ENCODE measurements around the gene ANP32A. TPM values are rescaled to one million over a fixed set of nuclear protein-coding genes. Genes with fewer than 3 reads are reported as not detected.

The ANP32A gene
- polyA plus RNA-seq, 1 donor: 201 TPM

GRCh38 chr15:68800875-68801274, 19.8 kb downstream of the ANP32A start:
- H3K9me3 ChIP-seq (ENCODE audit: control insufficient read depth, low read depth, low read length): no peaks in the 10 kb centered on the region
- peaks cover 4% of the 10 kb centered on the region for H3K36me3 ChIP-seq (ENCODE audit: control insufficient read depth, insufficient read depth, low read length)
- no peak overlapping the region for H3K27ac ChIP-seq (ENCODE audit: low read length)
- WGBS (ENCODE audit: insufficient coverage, low lambda C conversion rate): no CpG with 5 or more reads among the region's 1 CpG
- no peaks in the 10 kb centered on the region for H3K27me3 ChIP-seq (ENCODE audit: control insufficient read depth, insufficient read depth, low read length)
- no peak overlapping the region for H3K4me3 ChIP-seq (ENCODE audit: low read length)
- peaks cover under 1% of the 10 kb centered on the region for H3K4me1 ChIP-seq (ENCODE audit: control insufficient read depth, insufficient read depth, low read length)
- no peak for DNase-seq

GRCh38 chr15:68798346-68799094, 22.2 kb downstream of the ANP32A start:
- WGBS (ENCODE audit: insufficient coverage, low lambda C conversion rate): no CpG with 5 or more reads among the region's 9 CpGs

GRCh38 chr15:68797599-68798345, 22.9 kb downstream of the ANP32A start:
- no peaks in the 10 kb centered on the region for H3K36me3 ChIP-seq (ENCODE audit: control insufficient read depth, insufficient read depth, low read length)
- no peaks in the 10 kb centered on the region for H3K27me3 ChIP-seq (ENCODE audit: control insufficient read depth, insufficient read depth, low read length)
- H3K4me1 ChIP-seq (ENCODE audit: control insufficient read depth, insufficient read depth, low read length): peaks cover 31% of the 10 kb centered on the region
- H3K4me3 ChIP-seq (ENCODE audit: low read length): no peak overlapping the region
- DNase-seq: no peak
- H3K9me3 ChIP-seq (ENCODE audit: control insufficient read depth, low read depth, low read length): no peaks in the 10 kb centered on the region
- no peak overlapping the region for H3K27ac ChIP-seq (ENCODE audit: low read length)
- WGBS (ENCODE audit: insufficient coverage, low lambda C conversion rate): no CpG with 5 or more reads among the region's 6 CpGs

More at GRCh38 chr15:68798346-68799094, 22.2 kb downstream of the ANP32A start:
- H3K4me1 ChIP-seq (ENCODE audit: control insufficient read depth, insufficient read depth, low read length): peaks cover 24% of the 10 kb centered on the region
- H3K36me3 ChIP-seq (ENCODE audit: control insufficient read depth, insufficient read depth, low read length): peaks cover 2% of the 10 kb centered on the region
- H3K4me3 ChIP-seq (ENCODE audit: low read length): no peak overlapping the region
- no peaks in the 10 kb centered on the region for H3K27me3 ChIP-seq (ENCODE audit: control insufficient read depth, insufficient read depth, low read length)
- H3K9me3 ChIP-seq (ENCODE audit: control insufficient read depth, low read depth, low read length): no peaks in the 10 kb centered on the region
- H3K27ac ChIP-seq (ENCODE audit: low read length): no peak overlapping the region
- DNase-seq: no peak

GRCh38 chr15:68797191-68797590, 23.5 kb downstream of the ANP32A start:
- no peaks in the 10 kb centered on the region for H3K27me3 ChIP-seq (ENCODE audit: control insufficient read depth, insufficient read depth, low read length)
- H3K36me3 ChIP-seq (ENCODE audit: control insufficient read depth, insufficient read depth, low read length): no peaks in the 10 kb centered on the region
- peaks cover 36% of the 10 kb centered on the region for H3K4me1 ChIP-seq (ENCODE audit: control insufficient read depth, insufficient read depth, low read length)
- no CpG with 5 or more reads among the region's 3 CpGs for WGBS (ENCODE audit: insufficient coverage, low lambda C conversion rate)
- no peak overlapping the region for H3K27ac ChIP-seq (ENCODE audit: low read length)
- no peak for DNase-seq
- H3K4me3 ChIP-seq (ENCODE audit: low read length): no peak overlapping the region
- H3K9me3 ChIP-seq (ENCODE audit: control insufficient read depth, low read depth, low read length): no peaks in the 10 kb centered on the region

GRCh38 chr15:68796576-68796975, 24.1 kb downstream of the ANP32A start:
- DNase-seq: no peak
- no CpG with 5 or more reads among the region's 6 CpGs for WGBS (ENCODE audit: insufficient coverage, low lambda C conversion rate)

GRCh38 chr15:68795298-68795848, 25.3 kb downstream of the ANP32A start:
- Histone ChIP-seq H3K4me3 (ENCODE audit: low read length) (peak overlapping the region; percentile 12), H3K4me1 (ENCODE audit: control insufficient read depth, insufficient read depth, low read length) (peaks cover 42% of the 10 kb centered on the region)
- no CpG with 5 or more reads among the region's 20 CpGs for WGBS (ENCODE audit: insufficient coverage, low lambda C conversion rate)

More at GRCh38 chr15:68796576-68796975, 24.1 kb downstream of the ANP32A start:
- Histone ChIP-seq H3K36me3 (ENCODE audit: control insufficient read depth, insufficient read depth, low read length) (no peaks in the 10 kb centered on the region), H3K27me3 (ENCODE audit: control insufficient read depth, insufficient read depth, low read length) (no peaks in the 10 kb centered on the region), H3K27ac (ENCODE audit: low read length) (no peak overlapping the region), H3K4me1 (ENCODE audit: control insufficient read depth, insufficient read depth, low read length) (peaks cover 37% of the 10 kb centered on the region), H3K4me3 (ENCODE audit: low read length) (no peak overlapping the region), H3K9me3 (ENCODE audit: control insufficient read depth, low read depth, low read length) (no peaks in the 10 kb centered on the region)

GRCh38 chr15:68794863-68795262, 25.8 kb downstream of the ANP32A start:
- H3K9me3 ChIP-seq (ENCODE audit: control insufficient read depth, low read depth, low read length): no peaks in the 10 kb centered on the region
- H3K4me3 ChIP-seq (ENCODE audit: low read length): no peak overlapping the region
- peak; percentile 47 to 69 for DNase-seq
- no peaks in the 10 kb centered on the region for H3K27me3 ChIP-seq (ENCODE audit: control insufficient read depth, insufficient read depth, low read length)
- no CpG with 5 or more reads among the region's 5 CpGs for WGBS (ENCODE audit: insufficient coverage, low lambda C conversion rate)
- H3K27ac ChIP-seq (ENCODE audit: low read length): peak overlapping the region; percentile 72
- H3K36me3 ChIP-seq (ENCODE audit: control insufficient read depth, insufficient read depth, low read length): peaks cover 7% of the 10 kb centered on the region
- peaks cover 46% of the 10 kb centered on the region for H3K4me1 ChIP-seq (ENCODE audit: control insufficient read depth, insufficient read depth, low read length)

More at GRCh38 chr15:68795298-68795848, 25.3 kb downstream of the ANP32A start:
- Histone ChIP-seq H3K9me3 (ENCODE audit: control insufficient read depth, low read depth, low read length) (no peaks in the 10 kb centered on the region), H3K27me3 (ENCODE audit: control insufficient read depth, insufficient read depth, low read length) (no peaks in the 10 kb centered on the region), H3K36me3 (ENCODE audit: control insufficient read depth, insufficient read depth, low read length) (peaks cover 4% of the 10 kb centered on the region), H3K27ac (ENCODE audit: low read length) (peak overlapping the region; percentile 72)
- peak; percentile 82 to 90 for DNase-seq

GRCh38 chr15:68794307-68794706, 26.4 kb downstream of the ANP32A start:
- peaks cover 9% of the 10 kb centered on the region for H3K36me3 ChIP-seq (ENCODE audit: control insufficient read depth, insufficient read depth, low read length)
- no peak for DNase-seq
- WGBS (ENCODE audit: insufficient coverage, low lambda C conversion rate): 92% methylated on average over 2 of the region's 4 CpGs

GRCh38 chr15:68793776-68794175, 26.9 kb downstream of the ANP32A start:
- WGBS (ENCODE audit: insufficient coverage, low lambda C conversion rate): 70% methylated on average over 3 of the region's 6 CpGs
- no peaks in the 10 kb centered on the region for H3K9me3 ChIP-seq (ENCODE audit: control insufficient read depth, low read depth, low read length)
- H3K27me3 ChIP-seq (ENCODE audit: control insufficient read depth, insufficient read depth, low read length): no peaks in the 10 kb centered on the region
- no peak overlapping the region for H3K27ac ChIP-seq (ENCODE audit: low read length)
- no peak overlapping the region for H3K4me3 ChIP-seq (ENCODE audit: low read length)
- peaks cover 55% of the 10 kb centered on the region for H3K4me1 ChIP-seq (ENCODE audit: control insufficient read depth, insufficient read depth, low read length)
- DNase-seq: no peak
- peaks cover 10% of the 10 kb centered on the region for H3K36me3 ChIP-seq (ENCODE audit: control insufficient read depth, insufficient read depth, low read length)

More at GRCh38 chr15:68794307-68794706, 26.4 kb downstream of the ANP32A start:
- H3K27me3 ChIP-seq (ENCODE audit: control insufficient read depth, insufficient read depth, low read length): no peaks in the 10 kb centered on the region
- H3K27ac ChIP-seq (ENCODE audit: low read length): peak overlapping the region; percentile 72
- peaks cover 51% of the 10 kb centered on the region for H3K4me1 ChIP-seq (ENCODE audit: control insufficient read depth, insufficient read depth, low read length)
- no peaks in the 10 kb centered on the region for H3K9me3 ChIP-seq (ENCODE audit: control insufficient read depth, low read depth, low read length)
- H3K4me3 ChIP-seq (ENCODE audit: low read length): no peak overlapping the region

Measured in large intestine (tissue), 3 donors.